HG03159 (cell line): ENCODE results near the gene PARD6B.
"Not testable (repeated sequence)": the region's sequence is repeated elsewhere in the genome, so short reads cannot be mapped to it uniquely, and the experiment has no call there.

Experiments
- ATAC-seq: cut with Tn5 transposase; IDR thresholded peaks from one replicate; pipeline ENCODE4 v1.9.1; 2021; ENCODE audit warnings: mild to moderate bottlenecking, moderate library complexity; ENCODE audit not compliant: unreplicated experiment

PARD6B gene

GRCh38 chr20:50794846-50795634 is 63.7 kb downstream of the PARD6B start, which contains the start of gene BCAS4:
BCAS4 (plus strand) TSS chr20:50795061; CDS start chr20:50795084, 23 bp downstream.
- ATAC-seq: peak; percentile 68

- no peak for ATAC-seq
Observed at GRCh38 chr20:50797142-50797541, 65.8 kb downstream of the PARD6B start.

GRCh38 chr20:50798650-50799049 is 67.3 kb downstream of the PARD6B start:
- no peak for ATAC-seq

GRCh38 chr20:50799176-50799889 is 68.0 kb downstream of the PARD6B start:
- ATAC-seq: no peak

- peak; percentile 42 for ATAC-seq
Observed at GRCh38 chr20:50799890-50800550, 68.6 kb downstream of the PARD6B start.

- ATAC-seq: not testable (repeated sequence)
Observed at GRCh38 chr20:50800986-50801746, 69.8 kb downstream of the PARD6B start.

- ATAC-seq: no peak
Observed at GRCh38 chr20:50801747-50802125, 70.4 kb downstream of the PARD6B start.

GRCh38 chr20:50802289-50802688 is 70.9 kb downstream of the PARD6B start:
- no peak for ATAC-seq

GRCh38 chr20:50804437-50805348 is 73.3 kb downstream of the PARD6B start:
- ATAC-seq: peak; percentile 48

- ATAC-seq: no peak
Observed at GRCh38 chr20:50805349-50805684, 73.9 kb downstream of the PARD6B start.

GRCh38 chr20:50806126-50806768 is 74.9 kb downstream of the PARD6B start:
- no peak for ATAC-seq
